K562 (cell line): ENCODE results near the gene SUMF2. TPM values are rescaled to one million over a fixed set of nuclear protein-coding genes. Genes with fewer than 3 reads are reported as not detected.
A peak's percentile ranks its signal among the peaks of the same experiment; 100 is the strongest.

Source experiments
- AFF1 ChIP-seq, 2 experiments: fragments of 450-650 bp; IDR thresholded peaks; 2 replicates each; pipeline ENCODE4 v1.6.1; 2018; ENCODE audit warnings: mild to moderate bottlenecking in 2 of 2, low read depth in 1 of 2; ENCODE audit not compliant: partially characterized antibody in 2 of 2
- ATF7 ChIP-seq: fragments of 450-650 bp; IDR thresholded peaks from 2 replicates; pipeline ENCODE4 v1.7.1; 2014; ENCODE audit warnings: mild to moderate bottlenecking, moderate library complexity
- BHLHE40 ChIP-seq: IDR thresholded peaks from 2 replicates; pipeline ENCODE4 v1.6.1; 2011; ENCODE audit warnings: low read length, improper control_type of control experiment
- CC2D1A ChIP-seq: fragments of 450-650 bp; IDR thresholded peaks from 2 replicates; pipeline ENCODE4 v1.6.1; 2017; ENCODE audit warnings: mild to moderate bottlenecking
- CLOCK ChIP-seq: fragments of 250-450 bp; sonication (Bioruptor Pico); IDR thresholded peaks from 2 replicates; pipeline ENCODE4 v1.4.0; 2020; ENCODE audit warnings: mild to moderate bottlenecking, moderate library complexity, borderline replicate concordance
- CTCF ChIP-seq, 3 experiments: IDR thresholded peaks in 2 of 3; conservative IDR thresholded peaks in 1 of 3; 2 replicates each; pipeline ENCODE4 v1.5.1; 2011 to 2012; ENCODE audit warnings: low read length in 3 of 3, mild to moderate bottlenecking in 3 of 3, control low read depth in 2 of 3, improper control_type of control experiment in 1 of 3, inconsistent platforms in 1 of 3, low read depth in 1 of 3, mixed read lengths in 1 of 3, moderate library complexity in 1 of 3; ENCODE audit not compliant: insufficient read depth in 2 of 3
- GABPA ChIP-seq: fragments of 200-800 bp; sonication (Bioruptor generic); conservative IDR thresholded peaks from 2 replicates; pipeline ENCODE4 v1.6.1; 2016; ENCODE audit warnings: low read depth, missing genetic modification characterization, missing compliant biosample characterization
- HDAC1 ChIP-seq, 2 experiments: fragments of 450-650 bp; IDR thresholded peaks; 2 replicates each; pipeline ENCODE4 v1.6.1; 2016 to 2017; ENCODE audit warnings: inconsistent platforms in 1 of 2, mild to moderate bottlenecking in 1 of 2, moderate library complexity in 1 of 2
- HDAC3 ChIP-seq: fragments of 450-650 bp; IDR thresholded peaks from 2 replicates; pipeline ENCODE4 v1.6.1; 2018; ENCODE audit warnings: borderline replicate concordance, mild to moderate bottlenecking, moderate library complexity; ENCODE audit not compliant: partially characterized antibody
- HMGN3 ChIP-seq: IDR thresholded peaks from 2 replicates; pipeline ENCODE4 v1.6.1; 2011; ENCODE audit warnings: borderline replicate concordance, low read depth, mild to moderate bottlenecking, mixed read lengths, low read length; ENCODE audit not compliant: insufficient read length; ENCODE audit errors: extremely low read depth
- SMARCE1 ChIP-seq: fragments of 450-650 bp; IDR thresholded peaks from 2 replicates; pipeline ENCODE4 v1.7.1; 2016; ENCODE audit warnings: mild to moderate bottlenecking
- TEAD1 ChIP-seq, 2 experiments: fragments of 450-650 bp in 1 of 2; sonication (generic) in 1 of 2; formaldehyde crosslinking; IDR thresholded peaks; 2 replicates each; pipeline versions ENCODE4 v1.4.0 to v1.8.0; 2020 to 2022; ENCODE audit warnings: mild to moderate bottlenecking in 2 of 2, missing genetic modification reagents in 1 of 2
- VEZF1 ChIP-seq: fragments of 200-800 bp; sonication (Bioruptor generic); IDR thresholded peaks from 2 replicates; pipeline ENCODE4 v1.6.1; 2017; ENCODE audit warnings: missing genetic modification characterization, missing compliant biosample characterization
- ZFX ChIP-seq: sonication (generic); formaldehyde crosslinking; IDR thresholded peaks from 2 replicates; pipeline ENCODE4 v1.8.0; 2022; ENCODE audit warnings: mild to moderate bottlenecking, missing genetic modification reagents, moderate library complexity
- ZKSCAN3 ChIP-seq: fragments of 250-450 bp; sonication (Bioruptor Pico); IDR thresholded peaks from 2 replicates; pipeline ENCODE4 v1.4.0; 2020
- ZNF24 ChIP-seq: fragments of 450-650 bp; IDR thresholded peaks from 2 replicates; pipeline ENCODE4 v1.6.1; 2016
- ZNF830 ChIP-seq: fragments of 250-450 bp; sonication (Bioruptor Pico); IDR thresholded peaks from 2 replicates; pipeline ENCODE4 v1.5.0; 2021; ENCODE audit warnings: mild to moderate bottlenecking
- polyA plus RNA-seq, 8 experiments: library from polyadenylated mRNA; depleted of rRNA in 4 of 8; stranded (reverse) in 5 of 8; unstranded in 3 of 8; fragments of >200 nt; fragmentation: Nextera tagmentation in 2 of 8; fragmentation: Illumina TruSeq in 1 of 8; extraction: Ambion mirVana in 2 of 8; extraction: Trizol in 1 of 8; gene quantifications; 2 replicates each; pipeline versions ENCODE4 v1.2.1 to v1.2.3, GENCODE V29; 2011 to 2014; ENCODE audit warnings: inconsistent platforms in 1 of 8, missing spikeins in 1 of 8
- total RNA-seq, 7 experiments: library from RNA; depleted of rRNA in 6 of 7; stranded (reverse); fragments of >200 nt in 6 of 7; fragmentation: Illumina TruSeq in 2 of 7; extraction: Trizol in 2 of 7; gene quantifications; 2 replicates each; pipeline versions ENCODE4 v1.2.1 to v1.2.3, GENCODE V29; 2011 to 2021; ENCODE audit warnings: low replicate concordance in 1 of 7

The SUMF2 gene
- total and polyA plus RNA-seq, 9 of the 15 experiments (the other 6 are each of a cell fraction or from before 2014, with no cell fraction given) = 39.0 to 113 (median 67.7) TPM

GRCh38 chr7:56033671-56034432, 30.2 kb upstream of the SUMF2 start (continued):
- TF ChIP-seq CLOCK (CRISPR knock-in tag) = no peak
- TF ChIP-seq TEAD1 (CRISPR knock-in tag; IDR thresholded peaks at IDR 0.05) = no peak
- peak; percentile 50 for TF ChIP-seq GABPA (tag)
- TF ChIP-seq CTCF (IDR thresholded peaks at IDR 0.05 in 2 of 3, conservative IDR thresholded peaks at IDR 0.05 in 1 of 3; ENCODE audit: insufficient read depth in 2 of 3, low read depth in 1 of 3, low read length in 3 of 3) = peak; percentile 37 to 59 (median 46); a peak in 5 of 6 replicates
- TF ChIP-seq AFF1 (IDR thresholded peaks at IDR 0.05; ENCODE audit: low read depth in 1 of 2, partially characterized antibody in 2 of 2) = peak; percentile 73 to 77
- TF ChIP-seq ZFX (CRISPR knock-in tag) = peak; percentile 47; the same call in 1 of the 2 replicates
- peak; percentile 35; the same call in 1 of the 2 replicates for TF ChIP-seq BHLHE40
- no peak for TF ChIP-seq ZNF830
- TF ChIP-seq CC2D1A = 0 out of 2 replicates have a peak, but pooled peaks have one; percentile 17
- peak; percentile 55 for TF ChIP-seq VEZF1 (CRISPR knock-in tag)
- TF ChIP-seq ATF7 = peak; percentile 88
- peak; percentile 96 for TF ChIP-seq ZNF24
- peak in 1 of 2 experiments; percentile 30; a peak in 1 of 4 replicates for TF ChIP-seq HDAC1 (IDR thresholded peaks at IDR 0.05)
- no peak for TF ChIP-seq ZKSCAN3 (CRISPR knock-in tag)
- peak; percentile 21 for TF ChIP-seq HDAC3
- peak; percentile 68 for TF ChIP-seq HMGN3
- peak; percentile 62; the same call in 1 of the 2 replicates for TF ChIP-seq SMARCE1
